Liver (tissue), 9 donors: ENCODE results near the gene HNRNPA2B1. TPM values are rescaled to one million over a fixed set of nuclear protein-coding genes. Genes with fewer than 3 reads are reported as not detected.

ENCODE experiments used
- DNase-seq: peaks from one replicate; pipeline ENCODE4 v3.0.0-alpha.2; 2017; ENCODE audit warnings: low spot score
- H3K27ac ChIP-seq, 2 donors: one replicate each; pipeline ENCODE4 v1.7.0; 2013; ENCODE audit warnings: inconsistent platforms in 2 of 2, low read length in 2 of 2, control low read depth in 1 of 2, low read depth in 1 of 2, mild to moderate bottlenecking in 1 of 2
- H3K27me3 ChIP-seq, 4 donors: one replicate each; pipeline versions ENCODE4 v1.6.1 to v1.7.0; 2013; ENCODE audit warnings: low read length in 3 of 4, inconsistent platforms in 1 of 4, mild to moderate bottlenecking in 1 of 4, moderate library complexity in 1 of 4; ENCODE audit not compliant: control insufficient read depth in 4 of 4, insufficient read depth in 4 of 4
- H3K36me3 ChIP-seq, 4 donors: one replicate each; pipeline versions ENCODE4 v1.6.1 to v1.7.0; 2013; ENCODE audit warnings: low read length in 3 of 4, mild to moderate bottlenecking in 3 of 4, low read depth in 1 of 4, moderate library complexity in 1 of 4; ENCODE audit not compliant: control insufficient read depth in 4 of 4, insufficient read depth in 3 of 4
- H3K4me1 ChIP-seq, 4 donors: one replicate each; pipeline versions ENCODE4 v1.6.1 to v1.7.0; 2013; ENCODE audit warnings: low read length in 3 of 4, mild to moderate bottlenecking in 3 of 4, moderate library complexity in 1 of 4; ENCODE audit not compliant: control insufficient read depth in 4 of 4, insufficient read depth in 4 of 4
- H3K4me3 ChIP-seq, 3 donors: one replicate each; pipeline versions ENCODE4 v1.6.1 to v1.7.0; 2013; ENCODE audit warnings: low read length in 3 of 3, control low read depth in 1 of 3, low read depth in 1 of 3, mild to moderate bottlenecking in 1 of 3
- H3K9ac ChIP-seq, 2 donors: one replicate each; pipeline ENCODE4 v1.7.0; 2013; ENCODE audit warnings: low read length in 2 of 2, mild to moderate bottlenecking in 2 of 2, moderate library complexity in 2 of 2, control low read depth in 1 of 2, low read depth in 1 of 2
- H3K9me3 ChIP-seq, 4 donors: one replicate each; pipeline versions ENCODE4 v1.6.1 to v1.7.0; 2013; ENCODE audit warnings: low read length in 3 of 4; ENCODE audit not compliant: control insufficient read depth in 4 of 4
- ATF3 ChIP-seq: IDR thresholded peaks from 2 replicates; pipeline ENCODE4 v1.6.1; 2016; ENCODE audit warnings: antibody characterized with exemption
- EGR1 ChIP-seq, 2 donors: IDR thresholded peaks; 2 replicates each; pipeline ENCODE4 v1.6.1; 2016 to 2018; ENCODE audit warnings: antibody characterized with exemption in 2 of 2, low read depth in 2 of 2
- FOXA1 ChIP-seq: IDR thresholded peaks from 2 replicates; pipeline ENCODE4 v1.6.1; 2016; ENCODE audit warnings: antibody characterized with exemption
- FOXA2 ChIP-seq: IDR thresholded peaks from 2 replicates; pipeline ENCODE4 v1.6.1; 2016; ENCODE audit warnings: antibody characterized with exemption
- GABPA ChIP-seq, 2 donors: IDR thresholded peaks in 1 of 2; conservative IDR thresholded peaks in 1 of 2; 2 replicates each; pipeline ENCODE4 v1.6.1; 2016; ENCODE audit warnings: antibody characterized with exemption in 2 of 2, mild to moderate bottlenecking in 1 of 2, moderate library complexity in 1 of 2
- HNF4A ChIP-seq, 2 donors: conservative IDR thresholded peaks; 2 replicates each; pipeline ENCODE4 v1.6.1; 2016; ENCODE audit warnings: antibody characterized with exemption in 2 of 2, mild to moderate bottlenecking in 2 of 2
- JUND ChIP-seq, 2 donors: IDR thresholded peaks; 2 replicates each; pipeline ENCODE4 v1.6.1; 2016; ENCODE audit warnings: antibody characterized with exemption in 2 of 2
- MAX ChIP-seq: IDR thresholded peaks from 2 replicates; pipeline ENCODE4 v1.6.1; 2016; ENCODE audit warnings: antibody characterized with exemption
- RAD21 ChIP-seq, 2 donors: IDR thresholded peaks; 2 replicates each; pipeline ENCODE4 v1.6.1; 2016; ENCODE audit warnings: antibody characterized with exemption in 2 of 2, mild to moderate bottlenecking in 2 of 2
- REST ChIP-seq: IDR thresholded peaks from 2 replicates; pipeline ENCODE4 v1.6.1; 2016; ENCODE audit warnings: antibody characterized with exemption, mild to moderate bottlenecking
- RXRA ChIP-seq, 2 donors: IDR thresholded peaks; 2 replicates each; pipeline ENCODE4 v1.6.1; 2017 to 2018; ENCODE audit warnings: antibody characterized with exemption in 2 of 2, mild to moderate bottlenecking in 1 of 2
- SP1 ChIP-seq: IDR thresholded peaks from 2 replicates; pipeline ENCODE4 v1.6.1; 2018; ENCODE audit warnings: antibody characterized with exemption, mild to moderate bottlenecking
- TAF1 ChIP-seq: conservative IDR thresholded peaks from 2 replicates; pipeline ENCODE4 v1.6.1; 2016; ENCODE audit warnings: antibody characterized with exemption, mild to moderate bottlenecking
- YY1 ChIP-seq: IDR thresholded peaks from 2 replicates; pipeline ENCODE4 v1.6.1; 2016; ENCODE audit warnings: antibody characterized with exemption, mild to moderate bottlenecking
- ZBTB33 ChIP-seq: IDR thresholded peaks from 2 replicates; pipeline ENCODE4 v1.6.1; 2016; ENCODE audit warnings: antibody characterized with exemption
- WGBS: extraction: QIAGEN DNeasy Blood & Tissue Kit; methylation state at CpG from one replicate; pipeline ENCODE4 v1.1.7; 2013; 5-methylcytosine and 5-hydroxymethylcytosine counted together
- polyA plus RNA-seq, 2 donors: library from polyadenylated mRNA; stranded (reverse) in 1 of 2; unstranded in 1 of 2; fragments of 200-250 nt in 1 of 2; fragments of >200 nt in 1 of 2; fragmentation: Nextera tagmentation in 1 of 2; extraction: Ambion mirVana in 1 of 2; gene quantifications; one replicate each; pipeline versions ENCODE4 v1.2.1 to v1.2.3, GENCODE V29; 2013 to 2015
- total RNA-seq, 2 donors: library from RNA; depleted of rRNA; stranded (reverse); fragments of >200 nt; gene quantifications; one replicate each; pipeline ENCODE4 v1.2.3, GENCODE V29; 2014
- donor health status: healthy.
- donor health status: healthy.
- donor health status: healthy.
- donor health status: healthy.
- donor health status: healthy.

Gene HNRNPA2B1
- total and polyA plus RNA-seq, 4 donors = 128 to 295 (median 181) TPM

GRCh38 chr7:26183545-26184280 lies 16.8 kb downstream of the HNRNPA2B1 start:
- peaks cover 0 to 12% (median 4%) of the 10 kb centered on the region in 4 donors for H3K4me1 ChIP-seq

GRCh38 chr7:26182706-26183105 lies 17.8 kb downstream of the HNRNPA2B1 start:
- Histone ChIP-seq H3K27ac (no peak overlapping the region), H3K27me3 (no peaks in the 10 kb centered on the region), H3K9me3 (no peaks in the 10 kb centered on the region), H3K36me3 (peaks cover 0 to 1% (median 0%) of the 10 kb centered on the region in 4 donors), H3K9ac (no peak overlapping the region), H3K4me1 (peaks cover 0 to 12% (median 3%) of the 10 kb centered on the region in 4 donors), H3K4me3 (no peak overlapping the region)
- no peak for TF ChIP-seq RAD21 (IDR thresholded peaks at IDR 0.05)
- no peak for TF ChIP-seq YY1
- TF ChIP-seq RXRA (IDR thresholded peaks at IDR 0.05) = no peak
- no peak for TF ChIP-seq REST
- no peak for TF ChIP-seq EGR1 (IDR thresholded peaks at IDR 0.05; ENCODE audit: low read depth in 2 of 2)
- TF ChIP-seq TAF1 = no peak
- TF ChIP-seq ATF3 = no peak
- no peak for TF ChIP-seq ZBTB33
- no peak for TF ChIP-seq FOXA2
- no peak for TF ChIP-seq SP1
- TF ChIP-seq MAX = no peak
- no peak for TF ChIP-seq FOXA1
- TF ChIP-seq GABPA (IDR thresholded peaks at IDR 0.05 in 1 of 2, conservative IDR thresholded peaks at IDR 0.05 in 1 of 2) = no peak
- TF ChIP-seq JUND (IDR thresholded peaks at IDR 0.05) = no peak
- WGBS = 74% methylated on average over 8 of the region's 8 CpGs
- no peak for DNase-seq

More at GRCh38 chr7:26183545-26184280, 16.8 kb downstream of the HNRNPA2B1 start:
- no peak overlapping the region for H3K27ac ChIP-seq
- TF ChIP-seq HNF4A (conservative IDR thresholded peaks at IDR 0.05) = peak; percentile 8 to 48
- TF ChIP-seq ZBTB33 = no peak
- H3K9ac ChIP-seq = no peak overlapping the region
- H3K4me3 ChIP-seq = no peak overlapping the region
- H3K9me3 ChIP-seq = no peaks in the 10 kb centered on the region
- peaks cover 2 to 10% (median 4%) of the 10 kb centered on the region in 4 donors for H3K36me3 ChIP-seq
- no peaks in the 10 kb centered on the region for H3K27me3 ChIP-seq
- 70% methylated on average over 4 of the region's 4 CpGs for WGBS
- no peak for DNase-seq
